Adrenal gland (tissue), 12 donors: ENCODE data around the gene SCNM1. TPM values are rescaled to one million over a fixed set of nuclear protein-coding genes. Genes with fewer than 3 reads are reported as not detected.

ENCODE experiments used
- DNase-seq, 7 donors: peaks; one replicate each; pipeline ENCODE4 v3.0.0-alpha.2; 2019 to 2020
- H3K27ac ChIP-seq, 5 donors: fragments of 200-600 bp; sonication (generic) in 4 of 5; 1 replicate in 3 of 5; 2 replicates in 2 of 5; pipeline versions ENCODE4 v1.5.1 to v1.8.0; 2016 to 2020; ENCODE audit warnings: mild to moderate bottlenecking in 1 of 5
- H3K27me3 ChIP-seq: fragments of 200-600 bp; 2 replicates; pipeline ENCODE4 v1.8.0; 2021
- H3K36me3 ChIP-seq, 2 donors: fragments of 200-600 bp; replicated peaks in 1 of 2; 1 replicate in 1 of 2; 2 replicates in 1 of 2; pipeline versions ENCODE4 v1.5.1 to v1.8.0; 2018 to 2022
- H3K4me1 ChIP-seq, 2 donors: fragments of 200-600 bp; replicated peaks in 1 of 2; 1 replicate in 1 of 2; 2 replicates in 1 of 2; pipeline versions ENCODE4 v1.5.1 to v1.8.0; 2018 to 2021
- H3K4me3 ChIP-seq, 4 donors: fragments of 200-600 bp; sonication (generic) in 3 of 4; one replicate each; pipeline ENCODE4 v1.5.1; 2016 to 2018
- H3K9me3 ChIP-seq, 3 donors: fragments of 200-600 bp; sonication (generic) in 1 of 3; replicated peaks in 1 of 3; 1 replicate in 2 of 3; 2 replicates in 1 of 3; pipeline versions ENCODE4 v1.5.1 to v1.8.0; 2016 to 2021
- POLR2A ChIP-seq, 2 donors: fragments of 450-650 bp; IDR thresholded peaks; one replicate each; pipeline ENCODE4 v1.6.1; 2017; ENCODE audit warnings: antibody characterized with exemption in 2 of 2, mild to moderate bottlenecking in 2 of 2, moderate library complexity in 1 of 2
- WGBS, 4 donors: extraction: QIAGEN DNeasy Blood & Tissue Kit in 2 of 4; methylation state at CpG; one replicate each; pipeline versions ENCODE4 v1.1.5 to v1.1.7; 2013 to 2017; 5-methylcytosine and 5-hydroxymethylcytosine counted together
- intact Hi-C, 2 donors: fragments of 100-400 bp; cut with DNase I; formaldehyde crosslinking; loops; one replicate each; pipeline versions ENCODE4 v1.14.1 to v1.15.0; 2022 to 2023
- polyA plus RNA-seq, 3 donors: library from polyadenylated mRNA; stranded (reverse); fragments of 200-250 nt in 2 of 3; fragments of 350-450 nt in 1 of 3; fragmentation: Illumina TruSeq in 1 of 3; extraction: RNeasy Lipid Tissue Mini Kit (QIAGEN cat#74804) in 1 of 3; gene quantifications; one replicate each; pipeline ENCODE4 v1.2.3, GENCODE V29; 2013 to 2014
- total RNA-seq, 9 donors: library from RNA; depleted of rRNA in 4 of 9; stranded (reverse); fragments of >200 nt in 4 of 9; fragments of 120-200 nt in 1 of 9; fragmentation: NEBNext Ultra II Directional in 1 of 9; extraction: Animal tissue kit (Norgen Biotek cat#: 25700) in 1 of 9; gene quantifications; one replicate each; pipeline versions ENCODE4 v1.1.0 to v1.2.4, GENCODE V29; 2013 to 2023
- TF ChIP-seq, protein P1 (sequence below), 6 experiments: fragments of 450-650 bp in 4 of 6; fragments of 200-600 bp in 2 of 6; sonication (generic) in 1 of 6; IDR thresholded peaks; 1 replicate in 5 of 6; 2 replicates in 1 of 6; pipeline versions ENCODE4 v1.5.1 to v1.8.0; 2016 to 2021; ENCODE audit warnings: antibody characterized with exemption in 6 of 6, mild to moderate bottlenecking in 2 of 6, moderate library complexity in 1 of 6
- donor health status: healthy with polysubstance abuse.
- donor health status: Bipolar disorder and iron deficiency.
- donor health status: DM: yes; HTN: yes; CAD: no.
- donor health status: DM: no; HTN: no; CAD: no.
- donor health status: DM: no; HTN: no; CAD: no.
- donor health status: DM: yes; HTN: yes; CAD: no.

The SCNM1 gene
- total and polyA plus RNA-seq, 12 donors = 16.4 to 89.0 (median 36.6) TPM

DNA sequence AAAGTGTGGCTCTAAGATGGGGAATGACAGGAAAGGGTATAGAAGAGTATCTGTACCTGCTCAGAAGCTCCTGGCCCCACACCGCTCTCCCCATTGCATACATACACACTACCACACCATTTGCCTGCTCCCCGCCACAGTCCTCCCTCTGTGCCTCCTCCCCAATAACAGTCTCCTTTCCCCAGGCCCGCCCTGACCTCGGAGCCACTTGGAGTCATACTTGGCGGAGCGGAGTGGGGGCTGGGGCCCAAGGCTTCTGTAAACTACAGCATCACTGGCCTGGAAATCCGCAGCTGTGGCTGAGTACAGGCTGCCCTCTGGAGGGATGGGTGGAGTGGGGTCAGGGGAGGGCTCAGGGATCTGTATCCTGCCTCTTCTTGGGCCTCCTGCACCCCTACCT is 28.2 kb upstream of the SCNM1 start:
- DNase-seq = peak in 1 of 7 donors; percentile 27
- Histone ChIP-seq H3K27me3 (no peaks in the 10 kb centered on the region), H3K36me3 (no peaks in the 10 kb centered on the region), H3K9me3 (no peaks in the 10 kb centered on the region), H3K4me1 (peaks cover 2 to 4% of the 10 kb centered on the region in 2 donors), H3K27ac (no peak overlapping the region), H3K4me3 (no peak overlapping the region)
- TF ChIP-seq, protein P1, sequence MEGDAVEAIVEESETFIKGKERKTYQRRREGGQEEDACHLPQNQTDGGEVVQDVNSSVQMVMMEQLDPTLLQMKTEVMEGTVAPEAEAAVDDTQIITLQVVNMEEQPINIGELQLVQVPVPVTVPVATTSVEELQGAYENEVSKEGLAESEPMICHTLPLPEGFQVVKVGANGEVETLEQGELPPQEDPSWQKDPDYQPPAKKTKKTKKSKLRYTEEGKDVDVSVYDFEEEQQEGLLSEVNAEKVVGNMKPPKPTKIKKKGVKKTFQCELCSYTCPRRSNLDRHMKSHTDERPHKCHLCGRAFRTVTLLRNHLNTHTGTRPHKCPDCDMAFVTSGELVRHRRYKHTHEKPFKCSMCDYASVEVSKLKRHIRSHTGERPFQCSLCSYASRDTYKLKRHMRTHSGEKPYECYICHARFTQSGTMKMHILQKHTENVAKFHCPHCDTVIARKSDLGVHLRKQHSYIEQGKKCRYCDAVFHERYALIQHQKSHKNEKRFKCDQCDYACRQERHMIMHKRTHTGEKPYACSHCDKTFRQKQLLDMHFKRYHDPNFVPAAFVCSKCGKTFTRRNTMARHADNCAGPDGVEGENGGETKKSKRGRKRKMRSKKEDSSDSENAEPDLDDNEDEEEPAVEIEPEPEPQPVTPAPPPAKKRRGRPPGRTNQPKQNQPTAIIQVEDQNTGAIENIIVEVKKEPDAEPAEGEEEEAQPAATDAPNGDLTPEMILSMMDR (IDR thresholded peaks at IDR 0.05) = no peak
- TF ChIP-seq POLR2A (IDR thresholded peaks at IDR 0.05) = no peak
- WGBS, 4 donors = 94 to 95% (median 95%) methylated on average over 7 of the region's 7 CpGs
- intact Hi-C loops = no loop called here

DNA sequence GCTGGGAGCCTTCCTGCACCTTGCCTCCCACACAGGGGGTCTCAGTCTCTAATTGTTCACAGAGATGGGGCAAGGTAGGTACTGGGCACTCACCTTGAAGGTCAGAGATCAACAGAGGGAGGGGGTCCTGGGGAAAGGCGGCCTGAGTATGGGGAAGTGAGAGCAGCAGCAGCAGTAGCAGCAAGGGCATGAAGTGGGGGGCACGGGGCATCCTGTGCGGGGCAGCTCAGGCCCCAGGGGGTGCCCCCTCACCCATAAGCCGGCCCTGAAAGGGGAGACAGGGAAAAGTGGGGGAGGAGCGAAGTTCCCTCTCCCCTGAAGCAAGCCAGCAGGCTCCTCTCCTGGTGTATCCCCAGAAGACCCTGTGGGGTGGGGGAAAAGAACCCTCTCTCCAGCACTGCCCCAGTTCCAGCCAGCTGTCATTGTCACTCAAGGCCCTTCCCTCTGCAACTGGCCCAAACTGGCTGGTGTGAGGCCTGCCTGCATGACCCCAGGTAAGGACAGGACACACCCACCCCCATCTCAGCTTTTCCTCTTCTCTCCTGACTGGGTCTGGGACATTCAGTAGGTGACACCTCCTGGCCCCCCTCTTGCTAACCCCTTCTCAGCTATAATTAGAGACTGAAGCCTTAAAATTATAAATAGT is 23.4 kb upstream of the SCNM1 start:
- no peak overlapping the region for H3K4me3 ChIP-seq
- intact Hi-C loops = no loop called here
- H3K9me3 ChIP-seq = no peaks in the 10 kb centered on the region
- peak in 1 of 7 donors; percentile 15 for DNase-seq
- TF ChIP-seq, protein P1 (IDR thresholded peaks at IDR 0.05) = no peak
- TF ChIP-seq POLR2A (IDR thresholded peaks at IDR 0.05) = no peak
- no peak overlapping the region for H3K27ac ChIP-seq
- H3K4me1 ChIP-seq = peaks cover 0 to 19% of the 10 kb centered on the region in 2 donors
- H3K36me3 ChIP-seq = no peaks in the 10 kb centered on the region
- WGBS, 4 donors = 70 to 86% (median 79%) methylated on average over 4 to 5 of the region's 5 CpGs
- no peaks in the 10 kb centered on the region for H3K27me3 ChIP-seq

DNA sequence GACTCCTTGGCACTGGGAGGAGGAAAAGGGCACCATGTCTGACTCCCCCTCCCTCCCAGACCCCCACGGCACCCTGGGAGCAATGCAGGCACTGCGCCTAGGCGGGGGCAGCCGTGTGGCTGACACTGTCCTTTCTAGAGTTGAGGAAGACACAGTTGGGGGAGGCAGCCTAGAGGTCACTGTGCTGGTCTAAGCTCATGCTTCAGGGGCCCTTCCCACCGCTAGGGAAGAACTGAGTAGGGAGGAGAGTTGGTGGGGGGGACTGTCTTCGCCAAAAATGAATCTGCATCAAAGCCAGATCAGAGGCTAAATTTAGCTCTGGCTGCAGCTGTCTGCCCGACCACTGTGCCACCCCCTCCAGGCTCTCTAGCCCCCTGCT is 22.9 kb upstream of the SCNM1 start:
- TF ChIP-seq, protein P1 (IDR thresholded peaks at IDR 0.05) = no peak
- no peak for TF ChIP-seq POLR2A (IDR thresholded peaks at IDR 0.05)
- no peaks in the 10 kb centered on the region for H3K9me3 ChIP-seq
- no peaks in the 10 kb centered on the region for H3K27me3 ChIP-seq
- 68 to 83% (median 79%) methylated on average over 4 to 7 of the region's 7 CpGs for WGBS, 4 donors
- H3K36me3 ChIP-seq = no peaks in the 10 kb centered on the region
- no peak overlapping the region for H3K27ac ChIP-seq
- H3K4me3 ChIP-seq = no peak overlapping the region
- intact Hi-C loops = no loop called here
- peak in 1 of 7 donors; percentile 46 for DNase-seq
- H3K4me1 ChIP-seq = peaks cover 0 to 21% of the 10 kb centered on the region in 2 donors

DNA sequence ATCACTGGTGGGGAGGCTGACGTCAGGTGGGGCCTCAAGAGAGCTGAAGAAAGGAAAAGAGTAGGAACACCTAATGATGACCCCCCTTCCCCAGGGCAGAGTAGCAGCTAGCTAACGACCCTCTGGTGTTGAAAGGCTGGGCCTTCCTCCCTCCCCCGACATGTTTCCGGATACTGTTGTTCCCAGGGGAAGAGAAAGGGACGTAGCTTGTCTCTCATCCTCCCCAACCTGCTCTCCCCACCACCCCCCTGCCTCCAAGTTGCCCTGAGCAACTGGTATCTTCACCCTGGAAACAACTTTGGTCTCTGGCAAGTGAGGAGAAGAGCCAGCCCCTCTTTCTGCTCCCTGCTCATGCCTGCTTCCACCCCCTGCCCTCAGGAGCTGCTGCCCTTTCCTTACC is 22.0 kb upstream of the SCNM1 start:
- 54 to 86% (median 74%) methylated on average over 4 to 5 of the region's 5 CpGs for WGBS, 4 donors
- H3K9me3 ChIP-seq = no peaks in the 10 kb centered on the region
- H3K4me3 ChIP-seq = no peak overlapping the region
- TF ChIP-seq, protein P1 (IDR thresholded peaks at IDR 0.05) = no peak
- TF ChIP-seq POLR2A (IDR thresholded peaks at IDR 0.05) = no peak
- no peak overlapping the region for H3K27ac ChIP-seq
- intact Hi-C loops = no loop called here
- peaks cover 0 to 21% of the 10 kb centered on the region in 2 donors for H3K4me1 ChIP-seq
- no peaks in the 10 kb centered on the region for H3K27me3 ChIP-seq
- DNase-seq = peak in 1 of 7 donors; percentile 46
- no peaks in the 10 kb centered on the region for H3K36me3 ChIP-seq
